GM18526 (cell line): ENCODE data around the gene NPY.

Source experiments
- POLR2A ChIP-seq: IDR thresholded peaks from 3 replicates; pipeline ENCODE4 v1.6.1; 2011; ENCODE audit not compliant: insufficient read length; ENCODE audit errors: extremely low read depth

The NPY gene

DNA sequence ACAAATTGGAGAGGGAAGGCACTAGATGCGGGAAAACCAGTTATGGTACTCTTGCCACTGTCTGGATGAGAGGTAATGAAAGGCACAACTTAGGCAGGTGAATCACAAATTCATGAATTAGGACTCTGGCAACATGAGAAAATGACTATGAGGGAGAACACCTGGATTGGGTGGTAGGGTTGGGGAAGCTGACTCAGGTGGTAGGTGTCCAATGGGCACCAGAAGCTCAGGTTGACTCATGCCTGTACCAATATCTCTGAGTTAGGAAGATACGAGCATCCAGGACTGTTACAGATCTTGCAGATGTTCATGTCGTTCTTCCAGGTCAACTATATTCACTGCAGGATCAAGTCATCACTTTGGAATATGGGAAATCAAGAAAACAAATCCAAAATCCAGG lies 56.7 kb downstream of the NPY start:
- no peak for TF ChIP-seq POLR2A
